ENCODE measurements around the gene TMEM185A.
"Not testable (repeated sequence)": the region's sequence is repeated elsewhere in the genome, so short reads cannot be mapped to it uniquely, and the experiment has no call there.

TMEM185A gene

GRCh38 chrX:149631234-149632165 lies at the start of gene TMEM185A:
Gene TMEM185A (minus strand): TSS chrX:149631792. CDS start chrX:149631580, 212 bp downstream.
- H3K4me3 ChIP-seq (ENCODE audit: control insufficient read depth, low read depth, low read length): peak within 1 kb of the TSS; percentile 60
- TF ChIP-seq, protein P1, sequence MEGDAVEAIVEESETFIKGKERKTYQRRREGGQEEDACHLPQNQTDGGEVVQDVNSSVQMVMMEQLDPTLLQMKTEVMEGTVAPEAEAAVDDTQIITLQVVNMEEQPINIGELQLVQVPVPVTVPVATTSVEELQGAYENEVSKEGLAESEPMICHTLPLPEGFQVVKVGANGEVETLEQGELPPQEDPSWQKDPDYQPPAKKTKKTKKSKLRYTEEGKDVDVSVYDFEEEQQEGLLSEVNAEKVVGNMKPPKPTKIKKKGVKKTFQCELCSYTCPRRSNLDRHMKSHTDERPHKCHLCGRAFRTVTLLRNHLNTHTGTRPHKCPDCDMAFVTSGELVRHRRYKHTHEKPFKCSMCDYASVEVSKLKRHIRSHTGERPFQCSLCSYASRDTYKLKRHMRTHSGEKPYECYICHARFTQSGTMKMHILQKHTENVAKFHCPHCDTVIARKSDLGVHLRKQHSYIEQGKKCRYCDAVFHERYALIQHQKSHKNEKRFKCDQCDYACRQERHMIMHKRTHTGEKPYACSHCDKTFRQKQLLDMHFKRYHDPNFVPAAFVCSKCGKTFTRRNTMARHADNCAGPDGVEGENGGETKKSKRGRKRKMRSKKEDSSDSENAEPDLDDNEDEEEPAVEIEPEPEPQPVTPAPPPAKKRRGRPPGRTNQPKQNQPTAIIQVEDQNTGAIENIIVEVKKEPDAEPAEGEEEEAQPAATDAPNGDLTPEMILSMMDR (conservative IDR thresholded peaks at IDR 0.05; ENCODE audit: control insufficient read depth, insufficient read depth, low read depth, low read length): no peak
- DNase-seq (ENCODE audit: low read depth): peak; percentile 23

DNA sequence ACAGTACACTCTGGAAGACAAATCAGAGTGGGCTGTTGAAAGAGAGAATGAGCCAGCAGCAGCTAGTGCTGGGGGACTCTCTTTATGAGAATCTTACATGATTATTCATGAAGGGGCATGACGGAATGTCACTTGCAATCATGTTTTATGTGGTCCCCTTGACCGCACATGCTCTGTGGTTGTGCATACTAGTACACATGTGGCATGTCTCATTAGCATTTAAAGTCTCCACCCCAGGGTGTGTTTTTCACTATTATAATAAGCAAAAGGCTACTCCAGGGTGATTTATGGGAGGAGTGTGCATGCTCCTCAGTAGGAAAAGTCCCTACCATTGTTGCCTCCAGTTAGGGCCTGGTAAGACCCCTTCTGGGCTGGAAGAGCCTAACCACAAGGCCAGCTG lies 49.6 kb upstream of the TMEM185A start:
- TF ChIP-seq, protein P1 (conservative IDR thresholded peaks at IDR 0.05; ENCODE audit: control insufficient read depth, insufficient read depth, low read depth, low read length): no peak
- DNase-seq (ENCODE audit: low read depth): no peak

DNA sequence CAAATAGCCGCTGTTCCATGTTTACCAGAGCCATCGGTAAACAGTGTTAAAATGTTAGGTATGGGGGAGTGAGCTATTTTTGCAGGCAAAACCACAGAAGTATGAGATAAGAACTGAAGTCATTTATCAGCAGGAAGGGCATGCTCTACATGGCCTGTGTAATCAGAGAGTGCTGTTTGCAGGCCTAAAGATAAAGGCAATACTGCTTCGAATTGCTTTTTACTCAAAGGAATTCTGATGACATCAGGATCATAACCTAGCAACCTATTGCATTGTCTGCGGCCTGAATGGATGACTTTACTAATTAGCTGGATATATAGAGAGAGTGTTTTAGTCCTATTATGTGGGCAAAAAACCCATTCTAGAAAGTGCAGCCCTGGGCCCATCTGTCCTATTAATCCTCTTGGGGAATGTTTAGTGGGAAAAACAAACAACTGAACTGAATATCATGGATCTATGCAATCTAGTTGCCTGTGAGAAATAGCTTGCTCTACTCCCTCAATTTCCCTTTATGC lies 47.6 kb upstream of the TMEM185A start:
- not testable (repeated sequence) for DNase-seq (ENCODE audit: low read depth); H3K4me3 ChIP-seq (ENCODE audit: control insufficient read depth, low read depth, low read length)

More for the DNA sequence above, 49.6 kb upstream of the TMEM185A start:
- no peak overlapping the region for H3K4me3 ChIP-seq (ENCODE audit: control insufficient read depth, low read depth, low read length)

- H3K4me3 ChIP-seq (ENCODE audit: control insufficient read depth, low read depth, low read length); DNase-seq (ENCODE audit: low read depth): not testable (repeated sequence)
These were observed 44.0 kb upstream of the TMEM185A start for GRCh38 chrX:149675554-149675953.

DNA sequence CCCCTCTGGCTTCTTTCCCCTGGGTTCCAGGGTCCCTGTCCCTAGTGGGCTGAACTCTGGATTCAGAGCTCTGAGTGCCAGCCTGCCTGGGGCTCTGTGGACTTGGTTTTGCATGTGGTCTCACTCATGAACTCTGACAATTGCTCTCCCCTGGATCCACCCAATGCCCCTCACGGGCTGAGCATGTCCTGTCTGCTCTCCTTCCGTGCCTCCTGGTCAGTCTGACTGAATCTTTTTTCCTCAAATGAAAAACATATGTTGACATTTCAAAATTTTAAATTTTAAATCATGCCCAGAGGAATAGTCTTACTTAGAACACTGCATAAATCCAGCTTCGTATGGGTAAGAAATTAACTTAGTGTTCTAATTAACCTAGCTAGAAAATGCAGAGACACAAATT lies 43.5 kb upstream of the TMEM185A start:
- DNase-seq (ENCODE audit: low read depth); H3K4me3 ChIP-seq (ENCODE audit: control insufficient read depth, low read depth, low read length): not testable (repeated sequence)

DNA sequence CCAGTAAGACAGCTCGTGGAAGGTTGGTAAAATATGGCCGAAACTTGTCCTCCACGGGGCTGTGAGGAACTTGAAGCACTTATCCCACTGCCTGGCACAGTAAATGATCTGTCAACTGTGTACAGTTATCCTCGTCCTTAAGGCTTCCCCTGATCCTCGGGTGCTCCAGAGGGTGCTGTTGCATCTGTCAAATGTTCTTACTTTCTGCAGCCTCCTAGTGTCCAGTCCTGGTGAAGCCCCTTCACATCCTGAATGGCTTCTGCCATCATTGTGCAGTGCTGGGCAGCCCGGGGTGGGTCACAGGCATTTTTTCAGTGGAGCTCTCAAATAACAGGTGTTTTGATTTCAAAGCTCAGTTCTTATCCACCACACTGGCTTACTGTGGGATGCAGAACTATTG lies 29.0 kb upstream of the TMEM185A start:
- H3K4me3 ChIP-seq (ENCODE audit: control insufficient read depth, low read depth, low read length); DNase-seq (ENCODE audit: low read depth): not testable (repeated sequence)

DNA sequence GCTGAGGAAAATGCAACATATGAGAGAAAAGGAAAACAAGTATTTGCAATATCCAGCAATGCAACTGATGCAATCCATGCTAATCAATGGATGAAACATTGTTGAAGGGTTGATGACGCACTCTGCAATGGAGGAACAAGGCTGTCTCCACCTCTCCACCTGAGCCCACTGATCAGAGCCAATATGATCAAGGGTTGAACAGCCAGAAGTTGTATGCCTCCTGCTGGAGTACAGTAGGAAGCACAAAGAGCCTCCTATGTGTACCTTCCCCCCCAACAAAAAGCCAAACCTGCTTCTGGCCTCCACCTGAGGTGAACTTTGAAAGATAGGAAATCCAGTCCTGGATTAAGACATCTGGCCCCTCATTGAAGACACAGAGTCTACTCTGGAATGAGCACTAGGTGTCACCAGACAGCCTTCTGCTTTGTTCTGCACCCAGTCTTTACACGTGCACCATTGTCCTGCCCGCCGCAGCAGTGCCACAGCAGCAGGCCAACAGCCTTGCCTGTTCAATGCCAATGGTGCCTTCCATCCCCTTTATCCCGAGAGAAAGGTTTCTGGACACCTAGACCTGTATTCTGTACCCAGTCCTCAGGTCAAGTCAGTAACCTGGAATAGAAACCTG lies 24.8 kb upstream of the TMEM185A start:
- not testable (repeated sequence) for DNase-seq (ENCODE audit: low read depth); H3K4me3 ChIP-seq (ENCODE audit: control insufficient read depth, low read depth, low read length)

DNA sequence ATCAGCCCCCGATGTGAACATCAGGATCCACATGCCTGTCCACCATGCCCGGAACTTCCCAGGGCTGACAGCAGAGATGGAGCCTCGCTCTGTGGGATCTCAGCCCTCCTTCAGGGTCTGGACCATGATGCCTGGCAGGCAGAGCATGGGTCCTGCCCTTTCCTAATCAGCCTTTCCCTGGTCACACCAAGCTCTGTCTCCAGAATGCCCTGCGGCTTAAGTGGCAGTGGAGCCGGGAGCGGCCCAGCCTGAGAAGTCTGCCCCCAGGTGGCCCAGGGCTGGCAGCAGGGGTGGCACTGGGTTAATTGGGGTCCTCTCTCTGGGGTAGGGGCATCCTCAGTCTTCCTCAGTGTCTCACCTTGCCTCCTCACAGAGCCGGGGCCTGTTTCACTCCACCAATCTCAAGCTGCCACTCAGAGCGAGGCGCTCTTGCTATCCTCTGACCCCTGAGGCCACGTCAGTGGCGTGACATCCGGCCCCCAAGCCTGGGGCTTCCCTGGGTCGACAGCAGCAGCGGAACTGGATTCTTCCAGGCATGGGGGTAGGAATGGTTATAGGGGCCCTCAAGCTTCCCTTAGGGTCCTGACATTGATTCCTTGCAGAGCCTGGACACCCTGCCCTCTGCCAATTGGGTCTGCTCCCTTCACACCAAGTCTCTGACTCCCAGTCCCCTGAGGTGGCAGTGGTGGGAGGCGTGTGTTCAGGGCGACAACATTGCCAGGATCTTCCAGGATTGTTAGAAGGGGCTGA lies 20.8 kb upstream of the TMEM185A start:
- TF ChIP-seq, protein P1 (conservative IDR thresholded peaks at IDR 0.05; ENCODE audit: control insufficient read depth, insufficient read depth, low read depth, low read length): no peak

GRCh38 chrX:149650162-149650561 lies 18.6 kb upstream of the TMEM185A start:
- DNase-seq (ENCODE audit: low read depth): no peak
- H3K4me3 ChIP-seq (ENCODE audit: control insufficient read depth, low read depth, low read length): no peak overlapping the region
- TF ChIP-seq, protein P1 (conservative IDR thresholded peaks at IDR 0.05; ENCODE audit: control insufficient read depth, insufficient read depth, low read depth, low read length): no peak

More for the DNA sequence above, 20.8 kb upstream of the TMEM185A start:
- no peak for DNase-seq (ENCODE audit: low read depth)
- H3K4me3 ChIP-seq (ENCODE audit: control insufficient read depth, low read depth, low read length): no peak overlapping the region
